Measurements from ENCODE around the gene MRM2. TPM values are rescaled to one million over a fixed set of nuclear protein-coding genes. Genes with fewer than 3 reads are reported as not detected.

MRM2 gene
- total and polyA plus RNA-seq, 10 donors = 19.0 to 35.8 (median 23.7) TPM

- Histone ChIP-seq H3K9me3 (no peaks in the 10 kb centered on the region), H3K4me1 (peaks cover 0 to 29% (median 10%) of the 10 kb centered on the region in 6 donors), H3K4me3 (no peak overlapping the region), H3K27me3 (replicated peaks in 1 of 7) (no peaks in the 10 kb centered on the region), H3K27ac (peak overlapping the region in 5 of 8 donors; percentile 18 to 60 (median 34)), H3K36me3 (peaks cover 3 to 100% (median 67%) of the 10 kb centered on the region in 6 donors)
- TF ChIP-seq POLR2AphosphoS5 (IDR thresholded peaks at IDR 0.05) (peak in 1 of 3 donors; percentile 56), CTCF (IDR thresholded peaks at IDR 0.05 in 8 of 11, conservative IDR thresholded peaks at IDR 0.05 in 3 of 11) (no peak), POLR2A (IDR thresholded peaks at IDR 0.05) (no peak)
- intact Hi-C loops (cut with DNase I; ENCODE audit: low total_unique reads) = no loop called here
- WGBS, 5 donors = 81 to 94% (median 84%) methylated on average over 10 to 13 of the region's 13 CpGs
- no peak for DNase-seq
Observed at GRCh38 chr7:2224491-2224928, 17.5 kb downstream of the MRM2 start.

GRCh38 chr7:2223321-2223720, 18.7 kb downstream of the MRM2 start:
- H3K27ac ChIP-seq = no peak overlapping the region
- peaks cover 0 to 23% (median 5%) of the 10 kb centered on the region in 6 donors for H3K4me1 ChIP-seq
- WGBS, 5 donors = 93 to 97% (median 96%) methylated on average over 12 to 17 of the region's 17 CpGs
- intact Hi-C loops (cut with DNase I; ENCODE audit: low total_unique reads) = no loop called here
- no peaks in the 10 kb centered on the region for H3K9me3 ChIP-seq
- no peak for DNase-seq
- H3K27me3 ChIP-seq (replicated peaks in 1 of 7) = no peaks in the 10 kb centered on the region
- H3K4me3 ChIP-seq = no peak overlapping the region
- H3K36me3 ChIP-seq = peaks cover 3 to 100% (median 72%) of the 10 kb centered on the region in 6 donors
- no peak for TF ChIP-seq POLR2AphosphoS5 (IDR thresholded peaks at IDR 0.05)
- no peak for TF ChIP-seq POLR2A (IDR thresholded peaks at IDR 0.05)
- no peak for TF ChIP-seq CTCF (IDR thresholded peaks at IDR 0.05 in 8 of 11, conservative IDR thresholded peaks at IDR 0.05 in 3 of 11)

- TF ChIP-seq CTCF (IDR thresholded peaks at IDR 0.05 in 8 of 11, conservative IDR thresholded peaks at IDR 0.05 in 3 of 11) (no peak), POLR2A (IDR thresholded peaks at IDR 0.05) (no peak), POLR2AphosphoS5 (IDR thresholded peaks at IDR 0.05) (no peak)
- no peaks in the 10 kb centered on the region for H3K27me3 ChIP-seq (replicated peaks in 1 of 7)
- no peaks in the 10 kb centered on the region for H3K9me3 ChIP-seq
- intact Hi-C loops (cut with DNase I; ENCODE audit: low total_unique reads) = no loop called here
- no peak for DNase-seq
- H3K27ac ChIP-seq = no peak overlapping the region
- H3K4me3 ChIP-seq = no peak overlapping the region
- peaks cover 0 to 23% (median 5%) of the 10 kb centered on the region in 6 donors for H3K4me1 ChIP-seq
- H3K36me3 ChIP-seq = peaks cover 3 to 100% (median 74%) of the 10 kb centered on the region in 6 donors
- 93 to 96% (median 95%) methylated on average over 21 to 22 of the region's 22 CpGs for WGBS, 5 donors
Observed at GRCh38 chr7:2222516-2222915, 19.5 kb downstream of the MRM2 start.

- no peaks in the 10 kb centered on the region for H3K9me3 ChIP-seq
- H3K36me3 ChIP-seq = peaks cover 3 to 100% (median 79%) of the 10 kb centered on the region in 6 donors
- DNase-seq = no peak
Observed at GRCh38 chr7:2220954-2221353, 21.1 kb downstream of the MRM2 start.

More at GRCh38 chr7:2220954-2221353, 21.1 kb downstream of the MRM2 start:
- H3K4me1 ChIP-seq = peaks cover 0 to 23% (median 5%) of the 10 kb centered on the region in 6 donors
- no peak overlapping the region for H3K27ac ChIP-seq
- no peaks in the 10 kb centered on the region for H3K27me3 ChIP-seq (replicated peaks in 1 of 7)
- intact Hi-C loops (cut with DNase I; ENCODE audit: low total_unique reads) = no loop called here
- TF ChIP-seq CTCF (IDR thresholded peaks at IDR 0.05 in 8 of 11, conservative IDR thresholded peaks at IDR 0.05 in 3 of 11) = no peak
- TF ChIP-seq POLR2AphosphoS5 (IDR thresholded peaks at IDR 0.05) = no peak
- no peak for TF ChIP-seq POLR2A (IDR thresholded peaks at IDR 0.05)
- 88 to 96% (median 94%) methylated on average over 15 to 17 of the region's 17 CpGs for WGBS, 5 donors
- no peak overlapping the region for H3K4me3 ChIP-seq

All from spleen (tissue), 11 donors.